ENCODE data around the gene ENHO. TPM values are rescaled to one million over a fixed set of nuclear protein-coding genes. Genes with fewer than 3 reads are reported as not detected.

ENHO gene
- total and polyA plus RNA-seq, 2 of the 8 experiments (the other 6 are each of a cell fraction or from before 2014, with no cell fraction given), result 12.2 to 49.4 TPM

GRCh38 chr9:34558364-34558763 is 35.6 kb upstream of the ENHO start:
- Histone ChIP-seq H3K4me2 (ENCODE audit: insufficient read depth in 1 of 2, low read depth in 2 of 2, low read length in 2 of 2) (no peak overlapping the region), H2BK5ac (ENCODE audit: low read depth, low read length) (no peak overlapping the region), H3K14ac (ENCODE audit: insufficient read length) (no peak overlapping the region), H2BK120ac (replicated peaks; ENCODE audit: low read depth, low read length) (no peak overlapping the region), H3K79me2 (ENCODE audit: control insufficient read depth in 1 of 2, insufficient read depth in 2 of 2, low read length in 2 of 2) (no peaks in the 10 kb centered on the region), H4K91ac (replicated peaks; ENCODE audit: insufficient read length, low read length) (no peak overlapping the region), H3K9ac (replicated peaks in 1 of 4; ENCODE audit: extremely low read depth in 1 of 4, low read depth in 3 of 4, low read length in 3 of 4) (no peak overlapping the region), H2AFZ (ENCODE audit: low read length) (no peak overlapping the region), H3K23me2 (ENCODE audit: low read depth, low read length) (no peaks in the 10 kb centered on the region), H3K27ac (ENCODE audit: low read depth, low read length) (no peak overlapping the region), H2AK5ac (ENCODE audit: low read depth, low read length) (no peak overlapping the region), H2BK15ac (ENCODE audit: low read length) (0 out of 2 replicates have a peak overlapping the region, but pooled peaks have one; percentile 83), H4K5ac (ENCODE audit: insufficient read length, low read depth, low read length) (no peak overlapping the region), H3K36me3 (ENCODE audit: control insufficient read depth in 2 of 4, insufficient read depth in 4 of 4, low read length in 3 of 4) (no peaks in the 10 kb centered on the region), H4K8ac (ENCODE audit: extremely low read depth, insufficient read depth, low read length) (no peak overlapping the region), H3K79me1 (ENCODE audit: low read depth, low read length) (0 out of 2 replicates have a peak, but pooled peaks cover 2% of the 10 kb centered on the region), H4K20me1 (replicated peaks in 1 of 2; ENCODE audit: control insufficient read depth in 1 of 2, insufficient read depth in 2 of 2, low read length in 2 of 2) (no peaks in the 10 kb centered on the region), H3K27me3 (replicated peaks in 1 of 4; ENCODE audit: control insufficient read depth in 3 of 4, extremely low read depth in 1 of 4, insufficient read depth in 3 of 4, low read length in 3 of 4) (no peaks in the 10 kb centered on the region; a peak in 1 of 7 replicates), H3K23ac (ENCODE audit: insufficient read length) (no peak overlapping the region), H3K4ac (replicated peaks; ENCODE audit: insufficient read length, low read depth, low read length) (no peak overlapping the region), H3K9me3 (ENCODE audit: insufficient read depth in 2 of 2, low read depth in 1 of 2, low read length in 1 of 2) (0 out of 4 replicates have a peak, but pooled peaks cover 0 to 3% of the 10 kb centered on the region in 2 experiments), H3K56ac (replicated peaks; ENCODE audit: insufficient read length, low read depth, low read length) (no peak overlapping the region), H3K18ac (ENCODE audit: extremely low read depth, low read length) (no peak overlapping the region), H3K4me3 (ENCODE audit: extremely low read depth in 1 of 4, insufficient read depth in 2 of 4, low read depth in 3 of 4, low read length in 4 of 4) (no peak overlapping the region), H2BK12ac (ENCODE audit: low read depth, low read length) (no peak overlapping the region), H2BK20ac (ENCODE audit: low read length) (no peak overlapping the region), H3K4me1 (replicated peaks in 1 of 4; ENCODE audit: control insufficient read depth in 3 of 4, insufficient read depth in 4 of 4, low read length in 3 of 4) (peaks cover 10 to 29% (median 23%) of the 10 kb centered on the region in 4 experiments)
- FAIRE-seq (no peak), DNase-seq (ENCODE audit: low read depth in 1 of 2, low spot score in 2 of 2) (no peak)
- POLR2A ChIA-PET (ENCODE audit: partially characterized antibody), result interaction anchor here (1.0 to 1.9 kb wide), 2 partner anchors 20 to 33 kb away, joined by 3 to 10 read pairs; no protein-coding TSS in a partner anchor
- 72% methylated on average over 9 of the region's 9 CpGs; no CpG with 5 or more reads in 1 of the 2 experiments for WGBS, 2 experiments (ENCODE audit: extremely low coverage in 1 of 2, insufficient coverage in 1 of 2, insufficient read length in 1 of 2, insufficient replicate concordance in 2 of 2, low coverage in 1 of 2, low lambda C conversion rate in 2 of 2, missing lambda C conversion rate in 1 of 2)
- CTCF ChIA-PET (ENCODE audit: partially characterized antibody), result interaction anchor here (0.6 to 11.9 kb wide), 16 partner anchors 10 to 163 kb away, joined by 3 to 241 read pairs (median 6); no protein-coding TSS in a partner anchor
- TF ChIP-seq, protein P1, sequence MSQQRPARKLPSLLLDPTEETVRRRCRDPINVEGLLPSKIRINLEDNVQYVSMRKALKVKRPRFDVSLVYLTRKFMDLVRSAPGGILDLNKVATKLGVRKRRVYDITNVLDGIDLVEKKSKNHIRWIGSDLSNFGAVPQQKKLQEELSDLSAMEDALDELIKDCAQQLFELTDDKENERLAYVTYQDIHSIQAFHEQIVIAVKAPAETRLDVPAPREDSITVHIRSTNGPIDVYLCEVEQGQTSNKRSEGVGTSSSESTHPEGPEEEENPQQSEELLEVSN (IDR thresholded peaks at IDR 0.05), result no peak
- TF ChIP-seq CBX8 (IDR thresholded peaks at IDR 0.05; ENCODE audit: borderline replicate concordance, low read depth, low read length) (no peak), TAF7 (optimal IDR thresholded peaks at IDR 0.05; ENCODE audit: borderline replicate concordance, low read depth, low read length) (no peak), RFX5 (IDR thresholded peaks at IDR 0.05; ENCODE audit: borderline replicate concordance, low read depth, low read length) (no peak), SRF (IDR thresholded peaks at IDR 0.05; ENCODE audit: low read depth, low read length) (no peak), NANOG (IDR thresholded peaks at IDR 0.05; ENCODE audit: insufficient read depth, low read depth, low read length, poor library complexity, severe bottlenecking) (no peak), POU5F1 (IDR thresholded peaks at IDR 0.05; ENCODE audit: low read depth, low read length) (no peak), PHF8 (conservative IDR thresholded peaks at IDR 0.05; ENCODE audit: low read depth, low read length) (no peak), CHD2 (IDR thresholded peaks at IDR 0.05; ENCODE audit: low read length) (no peak), EGR1 (IDR thresholded peaks at IDR 0.05; ENCODE audit: borderline replicate concordance, low read depth, low read length) (no peak)
- TF ChIP-seq, protein P2, sequence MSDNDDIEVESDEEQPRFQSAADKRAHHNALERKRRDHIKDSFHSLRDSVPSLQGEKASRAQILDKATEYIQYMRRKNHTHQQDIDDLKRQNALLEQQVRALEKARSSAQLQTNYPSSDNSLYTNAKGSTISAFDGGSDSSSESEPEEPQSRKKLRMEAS (IDR thresholded peaks at IDR 0.05), result no peak
